Neural progenitor cell (in vitro differentiated cells): ENCODE measurements around the gene NADSYN1. TPM values are rescaled to one million over a fixed set of nuclear protein-coding genes. Genes with fewer than 3 reads are reported as not detected.
A peak's percentile ranks its signal among the peaks of the same experiment; 100 is the strongest.

Source experiments
- DNase-seq: peaks from one replicate; pipeline ENCODE4 v3.0.0-alpha.2; 2016; ENCODE audit warnings: low spot score
- H2AFZ ChIP-seq: fragments of 200-600 bp; sonication (generic); replicated peaks from 2 replicates; pipeline ENCODE4 v1.6.1; 2016; ENCODE audit warnings: antibody characterized with exemption
- H3F3A ChIP-seq: fragments of 200-600 bp; sonication (generic); 2 replicates; pipeline ENCODE4 v1.6.1; 2016; ENCODE audit warnings: antibody characterized with exemption, low read depth
- H3K27ac ChIP-seq: fragments of 200-600 bp; sonication (generic); 2 replicates; pipeline ENCODE4 v1.5.1; 2016; ENCODE audit warnings: mild to moderate bottlenecking
- H3K27me3 ChIP-seq: fragments of 200-600 bp; sonication (generic); 2 replicates; pipeline ENCODE4 v1.6.1; 2016; ENCODE audit warnings: mild to moderate bottlenecking, moderate library complexity
- H3K36me3 ChIP-seq: fragments of 200-600 bp; sonication (generic); 2 replicates; pipeline ENCODE4 v1.5.1; 2016
- H3K4me1 ChIP-seq: fragments of 200-600 bp; sonication (generic); 2 replicates; pipeline ENCODE4 v1.6.1; 2016; ENCODE audit warnings: mixed run types
- H3K4me2 ChIP-seq: fragments of 200-600 bp; sonication (generic); 2 replicates; pipeline ENCODE4 v1.6.1; 2016
- H3K4me3 ChIP-seq: fragments of 200-600 bp; sonication (generic); 2 replicates; pipeline ENCODE4 v1.5.1; 2016
- H3K79me2 ChIP-seq: fragments of 200-600 bp; sonication (generic); 2 replicates; pipeline ENCODE4 v1.6.1; 2016; ENCODE audit warnings: low read depth
- H3K9ac ChIP-seq: fragments of 200-600 bp; sonication (generic); 2 replicates; pipeline ENCODE4 v1.6.1; 2016
- H3K9me3 ChIP-seq: fragments of 200-600 bp; sonication (generic); 2 replicates; pipeline ENCODE4 v1.5.1; 2016; ENCODE audit warnings: low read depth
- H4K20me1 ChIP-seq: fragments of 200-600 bp; sonication (generic); 2 replicates; pipeline ENCODE4 v1.6.1; 2016; ENCODE audit warnings: low read depth
- H3K27ac Mint-ChIP-seq: 3 replicates; pipeline ENCODE4 v1.8.0; 2021; ENCODE audit warnings: mixed read lengths
- H3K27me3 Mint-ChIP-seq: 2 replicates; pipeline ENCODE4 v1.8.0; 2022; ENCODE audit warnings: low read depth, mild to moderate bottlenecking, inconsistent platforms, moderate library complexity, mixed read lengths; ENCODE audit not compliant: insufficient read depth
- H3K36me3 Mint-ChIP-seq: 3 replicates; pipeline ENCODE4 v1.8.0; 2021; ENCODE audit warnings: mixed read lengths
- H3K4me1 Mint-ChIP-seq: 3 replicates; pipeline ENCODE4 v1.8.0; 2021; ENCODE audit warnings: mixed read lengths
- H3K4me3 Mint-ChIP-seq: 3 replicates; pipeline ENCODE4 v1.8.0; 2021; ENCODE audit warnings: mild to moderate bottlenecking, moderate library complexity, mixed read lengths
- H3K9me3 Mint-ChIP-seq: 3 replicates; pipeline ENCODE4 v1.8.0; 2020; ENCODE audit warnings: mixed read lengths
- CTCF ChIP-seq: fragments of 200-600 bp; sonication (generic); IDR thresholded peaks from 2 replicates; pipeline ENCODE4 v1.5.1; 2017; ENCODE audit warnings: antibody characterized with exemption, mild to moderate bottlenecking
- EZH2 ChIP-seq: fragments of 200-600 bp; sonication (generic); IDR thresholded peaks from 2 replicates; pipeline ENCODE4 v1.6.1; 2017; ENCODE audit warnings: antibody characterized with exemption, mild to moderate bottlenecking, moderate library complexity
- EZH2phosphoT487 ChIP-seq: fragments of 200-600 bp; sonication (generic); IDR thresholded peaks from 2 replicates; pipeline ENCODE4 v1.6.1; 2017; ENCODE audit warnings: antibody characterized with exemption
- total RNA-seq: library from RNA; depleted of rRNA; stranded (reverse); fragments of >200 nt; gene quantifications from 2 replicates; pipeline ENCODE4 v1.2.3, GENCODE V29; 2015; ENCODE audit warnings: low replicate concordance

The NADSYN1 gene
- total RNA-seq, 1 donor from 2014 or later = 25.0 TPM

GRCh38 chr11:71446942-71447688, 5.9 kb upstream of the NADSYN1 start:
- H3K9me3 Mint-ChIP-seq = peaks cover 13% of the 10 kb centered on the region
- H3K4me3 ChIP-seq = peak overlapping the region; percentile 62
- no peaks in the 10 kb centered on the region for H3K27me3 Mint-ChIP-seq
- peaks cover 37% of the 10 kb centered on the region for H3K4me1 Mint-ChIP-seq
- peaks cover 21% of the 10 kb centered on the region for H3K4me1 ChIP-seq
- H4K20me1 ChIP-seq = peaks cover 26% of the 10 kb centered on the region
- peak; percentile 66 for DNase-seq
- H3K9me3 ChIP-seq = no peaks in the 10 kb centered on the region
- peaks cover 3% of the 10 kb centered on the region for H3K27me3 ChIP-seq
- peak overlapping the region; percentile 84 for H3K4me2 ChIP-seq
- peaks cover 36% of the 10 kb centered on the region for H3F3A ChIP-seq
- H3K4me3 Mint-ChIP-seq = peak overlapping the region; percentile 96
- H3K79me2 ChIP-seq = peaks cover 41% of the 10 kb centered on the region
- H3K36me3 Mint-ChIP-seq = peaks cover 36% of the 10 kb centered on the region
- H3K27ac Mint-ChIP-seq = peak overlapping the region; percentile 83
- H2AFZ ChIP-seq = no peak overlapping the region
- H3K27ac ChIP-seq = no peak overlapping the region
- H3K36me3 ChIP-seq = peaks cover 6% of the 10 kb centered on the region
- TF ChIP-seq EZH2phosphoT487 (no peak), CTCF (no peak), EZH2 (no peak)
- H3K9ac ChIP-seq = no peak overlapping the region

- H3K27me3 Mint-ChIP-seq = peaks cover 3% of the 10 kb centered on the region
These were observed 5.2 kb upstream of the NADSYN1 start for GRCh38 chr11:71447791-71448256.

GRCh38 chr11:71448257-71449171, 4.5 kb upstream of the NADSYN1 start, which contains the start of gene DHCR7:
Gene DHCR7 (minus strand): TSS chr11:71448393. CDS start chr11:71444952, 3,441 bp downstream.
- Histone ChIP-seq H3K4me1 (peaks cover 26% of the 10 kb centered on the region), H3K27ac (no peak within 1 kb of the TSS), H3F3A (peaks cover 41% of the 10 kb centered on the region), H3K36me3 (peaks cover 6% of the 10 kb centered on the region), H3K4me3 (peak within 1 kb of the TSS; percentile 62), H3K27me3 (peaks cover 8% of the 10 kb centered on the region), H3K79me2 (peaks cover 43% of the 10 kb centered on the region), H2AFZ (peak within 1 kb of the TSS; percentile 66), H3K9ac (no peak within 1 kb of the TSS), H4K20me1 (peaks cover 30% of the 10 kb centered on the region), H3K4me2 (peak within 1 kb of the TSS; percentile 84), H3K9me3 (no peaks in the 10 kb centered on the region)
- peak; percentile 98 for DNase-seq
- Mint-ChIP-seq H3K27ac (peak within 1 kb of the TSS; percentile 83), H3K36me3 (peaks cover 31% of the 10 kb centered on the region), H3K9me3 (peaks cover 13% of the 10 kb centered on the region), H3K27me3 (peaks cover 3% of the 10 kb centered on the region), H3K4me3 (peak within 1 kb of the TSS; percentile 96), H3K4me1 (peaks cover 43% of the 10 kb centered on the region)
- TF ChIP-seq EZH2 = no peak
- no peak for TF ChIP-seq EZH2phosphoT487
- no peak for TF ChIP-seq CTCF

More at GRCh38 chr11:71447791-71448256, 5.2 kb upstream of the NADSYN1 start:
- Histone ChIP-seq H4K20me1 (peaks cover 30% of the 10 kb centered on the region), H3K36me3 (peaks cover 6% of the 10 kb centered on the region), H3F3A (peaks cover 41% of the 10 kb centered on the region), H3K9ac (no peak overlapping the region), H3K27ac (no peak overlapping the region), H3K4me3 (peak overlapping the region; percentile 62), H3K9me3 (no peaks in the 10 kb centered on the region), H3K4me2 (peak overlapping the region; percentile 84), H3K79me2 (peaks cover 41% of the 10 kb centered on the region), H3K27me3 (peaks cover 8% of the 10 kb centered on the region), H2AFZ (peak overlapping the region; percentile 60), H3K4me1 (peaks cover 26% of the 10 kb centered on the region)
- TF ChIP-seq EZH2phosphoT487 (no peak), CTCF (no peak), EZH2 (no peak)
- peaks cover 13% of the 10 kb centered on the region for H3K9me3 Mint-ChIP-seq
- peaks cover 42% of the 10 kb centered on the region for H3K4me1 Mint-ChIP-seq
- peak overlapping the region; percentile 96 for H3K4me3 Mint-ChIP-seq
- peak; percentile 84 for DNase-seq
- H3K27ac Mint-ChIP-seq = peak overlapping the region; percentile 83
- peaks cover 34% of the 10 kb centered on the region for H3K36me3 Mint-ChIP-seq
